NCI-H748 treated with DMSO at 0.1 percent for 48 hours (cell line): ENCODE measurements around the gene PNPLA2.

Experiments used
- DNase-seq: peaks from one replicate; lab custom pipeline; 2025; lab: John Stamatoyannopoulos, UW

The PNPLA2 gene

GRCh38 chr11:786235-787083 lies 32.3 kb upstream of the PNPLA2 start:
- DNase-seq = no peak

GRCh38 chr11:787084-787675 lies 31.5 kb upstream of the PNPLA2 start:
- DNase-seq = no peak

- DNase-seq = no peak
These were observed 30.6 kb upstream of the PNPLA2 start for GRCh38 chr11:788009-788640.

- DNase-seq = no peak
These were observed 29.5 kb upstream of the PNPLA2 start for GRCh38 chr11:788953-789940.

GRCh38 chr11:789943-790342 lies 28.8 kb upstream of the PNPLA2 start, which contains the start of gene CEND1:
TSS of gene CEND1 (minus strand) at chr11:790090. CDS start at chr11:788576, 1,514 bp downstream.
- DNase-seq = peak; percentile 57

- DNase-seq = peak; percentile 17
These were observed 27.8 kb upstream of the PNPLA2 start for GRCh38 chr11:790721-791564.

GRCh38 chr11:791658-792534 lies 26.8 kb upstream of the PNPLA2 start:
- DNase-seq = no peak

- no peak for DNase-seq
These were observed 26.2 kb upstream of the PNPLA2 start for GRCh38 chr11:792535-792821.

- DNase-seq = peak; percentile 7
These were observed 25.8 kb upstream of the PNPLA2 start for GRCh38 chr11:792873-793272.

- DNase-seq = no peak
These were observed 25.2 kb upstream of the PNPLA2 start for GRCh38 chr11:793556-793955.

GRCh38 chr11:794013-794765 lies 24.5 kb upstream of the PNPLA2 start:
- no peak for DNase-seq

- no peak for DNase-seq
These were observed 23.7 kb upstream of the PNPLA2 start for GRCh38 chr11:794766-795633.

- DNase-seq = no peak
These were observed 22.8 kb upstream of the PNPLA2 start for GRCh38 chr11:795634-796564.

- no peak for DNase-seq
These were observed 22.0 kb upstream of the PNPLA2 start for GRCh38 chr11:796565-797295.

- peak; percentile 74 for DNase-seq
These were observed 21.2 kb upstream of the PNPLA2 start for GRCh38 chr11:797296-798092.
